ENCODE data around the gene MTFR1L. TPM values are rescaled to one million over a fixed set of nuclear protein-coding genes. Genes with fewer than 3 reads are reported as not detected.

The MTFR1L gene
- total and polyA plus RNA-seq, 9 of the 15 experiments (the other 6 are each of a cell fraction or from before 2014, with no cell fraction given) = 41.4 to 98.5 (median 53.7) TPM

- peak; percentile 60; the same call in 1 of the 2 replicates for TF ChIP-seq ARID4B (CRISPR knock-in tag; IDR thresholded peaks at IDR 0.05)
- no peak for TF ChIP-seq HMGN3 (IDR thresholded peaks at IDR 0.05; ENCODE audit: borderline replicate concordance, extremely low read depth, insufficient read length, low read depth, low read length)
- TF ChIP-seq PRMT5 (CRISPR knock-in tag; IDR thresholded peaks at IDR 0.05) = no peak
- TF ChIP-seq ZNF197 (CRISPR knock-in tag; IDR thresholded peaks at IDR 0.05; ENCODE audit: low read depth) = peak; percentile 61; the same call in 1 of the 2 replicates
- TF ChIP-seq CREB1 (IDR thresholded peaks at IDR 0.05) = peak; percentile 35; the same call in 1 of the 2 replicates
- 0 out of 2 replicates have a peak, but pooled peaks have one; percentile 59 for TF ChIP-seq CREB1 (CRISPR knock-in tag; IDR thresholded peaks at IDR 0.05)
- peak in 1 of 2 experiments; percentile 25; a peak in 2 of 4 replicates for TF ChIP-seq MAZ (CRISPR knock-in tag; conservative IDR thresholded peaks at IDR 0.05 in 1 of 2, IDR thresholded peaks at IDR 0.05 in 1 of 2)
- TF ChIP-seq HNRNPUL1 (IDR thresholded peaks at IDR 0.05; ENCODE audit: low read length) = no peak
- no peak for TF ChIP-seq CHD4 (IDR thresholded peaks at IDR 0.05; ENCODE audit: insufficient read depth, insufficient replicate concordance, low read depth, low read length, poor library complexity, severe bottlenecking)
- peak; percentile 78; the same call in 1 of the 2 replicates for TF ChIP-seq JUN (IDR thresholded peaks at IDR 0.05; ENCODE audit: borderline replicate concordance, low read depth, low read length)
- peak; percentile 94 for TF ChIP-seq JUN (CRISPR knock-in tag; IDR thresholded peaks at IDR 0.05; ENCODE audit: borderline replicate concordance)
- TF ChIP-seq TRIM28 (IDR thresholded peaks at IDR 0.05) = peak; percentile 45; the same call in 1 of the 2 replicates
- TF ChIP-seq NR3C1 (CRISPR knock-in tag; IDR thresholded peaks at IDR 0.05) = no peak
- TF ChIP-seq ETS1 (conservative IDR thresholded peaks at IDR 0.05; ENCODE audit: control insufficient read depth, low read depth, low read length) = no peak; the same call in 1 of the 2 replicates
- no peak for TF ChIP-seq CEBPZ (IDR thresholded peaks at IDR 0.05; ENCODE audit: borderline replicate concordance, low read depth, low read length)
- peak; percentile 18; the same call in 1 of the 2 replicates for TF ChIP-seq RB1 (IDR thresholded peaks at IDR 0.05; ENCODE audit: low read depth)
- no peak for TF ChIP-seq ZKSCAN1 (IDR thresholded peaks at IDR 0.05; ENCODE audit: low read depth, low read length)
- no peak for TF ChIP-seq ZNF239 (CRISPR knock-in tag; IDR thresholded peaks at IDR 0.05)
- TF ChIP-seq ZNF143 (CRISPR knock-in tag; IDR thresholded peaks at IDR 0.05) = peak; percentile 15; the same call in 1 of the 2 replicates
These were observed 37.0 kb upstream of the MTFR1L start (continued) for GRCh38 chr1:25782608-25783201.
